Measurements from ENCODE around the gene COL16A1. TPM values are rescaled to one million over a fixed set of nuclear protein-coding genes. Genes with fewer than 3 reads are reported as not detected.
A peak's percentile ranks its signal among the peaks of the same experiment; 100 is the strongest.

COL16A1 gene
- polyA plus RNA-seq, 3 donors = 0.13 TPM; not detected in 2

GRCh38 chr1:31715873-31716220, 12.0 kb upstream of the COL16A1 start:
- Histone ChIP-seq H3K27ac (ENCODE audit: low read depth in 1 of 2, low read length in 2 of 2) (no peak overlapping the region), H3K9ac (ENCODE audit: insufficient read depth, low read length, poor library complexity, severe bottlenecking) (no peak overlapping the region), H3K79me2 (ENCODE audit: insufficient read depth, low read length) (no peaks in the 10 kb centered on the region), H3K36me3 (replicated peaks in 1 of 2; ENCODE audit: control insufficient read depth in 1 of 2, insufficient read depth in 2 of 2, low read length in 2 of 2) (no peaks in the 10 kb centered on the region), H3K9me3 (replicated peaks in 1 of 2; ENCODE audit: control insufficient read depth in 1 of 2, insufficient read depth in 1 of 2, low read length in 2 of 2) (no peaks in the 10 kb centered on the region), H3K4me3 (replicated peaks in 1 of 3; ENCODE audit: low read depth in 2 of 3, low read length in 3 of 3) (peak overlapping the region in 1 of 3 experiments; percentile 50), H2AFZ (ENCODE audit: insufficient read depth, low read depth, low read length, poor library complexity, severe bottlenecking) (peak overlapping the region; percentile 69), H3K27me3 (ENCODE audit: control insufficient read depth in 2 of 2, insufficient read depth in 2 of 2, low read length in 2 of 2) (peaks cover 3 to 49% of the 10 kb centered on the region in 2 donors), H3K4me1 (ENCODE audit: control insufficient read depth in 1 of 2, insufficient read depth in 2 of 2, low read length in 2 of 2) (peaks cover 15 to 20% of the 10 kb centered on the region in 2 donors), H3K4me2 (replicated peaks; ENCODE audit: extremely low read depth, low read length, poor library complexity, severe bottlenecking) (peak overlapping the region; percentile 61), H4K20me1 (ENCODE audit: insufficient read depth, low read length) (no peaks in the 10 kb centered on the region)
- Mint-ChIP-seq H3K4me3 (peak overlapping the region in 1 of 2 donors; percentile 86), H3K36me3 (no peaks in the 10 kb centered on the region), H3K27me3 (ENCODE audit: low read depth in 3 of 3) (peaks cover 48 to 63% (median 60%) of the 10 kb centered on the region in 3 donors), H3K27ac (no peak overlapping the region), H3K4me1 (peaks cover 14% of the 10 kb centered on the region), H3K9me3 (peaks cover 0 to 3% (median 0%) of the 10 kb centered on the region in 7 donors)
- DNase-seq = no peak
- WGBS (ENCODE audit: insufficient coverage) = 2% methylated on average over 6 of the region's 7 CpGs
- TF ChIP-seq CTCF (IDR thresholded peaks at IDR 0.05) = no peak
- intact Hi-C loops (cut with micrococcal nuclease) = no loop called here

- Histone ChIP-seq H3K4me3 (replicated peaks in 1 of 3; ENCODE audit: low read depth in 2 of 3, low read length in 3 of 3) (peak overlapping the region in 2 of 3 experiments; percentile 14 to 50), H3K36me3 (replicated peaks in 1 of 2; ENCODE audit: control insufficient read depth in 1 of 2, insufficient read depth in 2 of 2, low read length in 2 of 2) (no peaks in the 10 kb centered on the region), H3K27ac (ENCODE audit: low read depth in 1 of 2, low read length in 2 of 2) (no peak overlapping the region), H3K4me2 (replicated peaks; ENCODE audit: extremely low read depth, low read length, poor library complexity, severe bottlenecking) (peak overlapping the region; percentile 61), H3K9ac (ENCODE audit: insufficient read depth, low read length, poor library complexity, severe bottlenecking) (peak overlapping the region; percentile 5), H2AFZ (ENCODE audit: insufficient read depth, low read depth, low read length, poor library complexity, severe bottlenecking) (peak overlapping the region; percentile 69), H3K9me3 (replicated peaks in 1 of 2; ENCODE audit: control insufficient read depth in 1 of 2, insufficient read depth in 1 of 2, low read length in 2 of 2) (no peaks in the 10 kb centered on the region), H3K79me2 (ENCODE audit: insufficient read depth, low read length) (no peaks in the 10 kb centered on the region), H3K27me3 (ENCODE audit: control insufficient read depth in 2 of 2, insufficient read depth in 2 of 2, low read length in 2 of 2) (peaks cover 3 to 49% of the 10 kb centered on the region in 2 donors), H3K4me1 (ENCODE audit: control insufficient read depth in 1 of 2, insufficient read depth in 2 of 2, low read length in 2 of 2) (peaks cover 15 to 20% of the 10 kb centered on the region in 2 donors), H4K20me1 (ENCODE audit: insufficient read depth, low read length) (no peaks in the 10 kb centered on the region)
- peak; percentile 51 for TF ChIP-seq CTCF (IDR thresholded peaks at IDR 0.05)
- DNase-seq = peak in 2 of 3 donors; percentile 3 to 9
- peaks cover 0 to 3% (median 0%) of the 10 kb centered on the region in 7 donors for H3K9me3 Mint-ChIP-seq
- peak overlapping the region; percentile 71 to 86 for H3K4me3 Mint-ChIP-seq
- intact Hi-C loops (cut with micrococcal nuclease) = no loop called here
- no peaks in the 10 kb centered on the region for H3K36me3 Mint-ChIP-seq
- peaks cover 48 to 60% (median 58%) of the 10 kb centered on the region in 3 donors for H3K27me3 Mint-ChIP-seq (ENCODE audit: low read depth in 3 of 3)
- peak overlapping the region in 1 of 7 donors; percentile 60 for H3K27ac Mint-ChIP-seq
- under 1% methylated on average over 28 of the region's 44 CpGs for WGBS (ENCODE audit: insufficient coverage)
- peaks cover 14% of the 10 kb centered on the region for H3K4me1 Mint-ChIP-seq
Observed at GRCh38 chr1:31715087-31715872, 11.5 kb upstream of the COL16A1 start.

Measured in CD14-positive monocyte (primary cell).